Gastroesophageal sphincter (tissue), 4 donors: ENCODE results near the gene IFT122. TPM values are rescaled to one million over a fixed set of nuclear protein-coding genes. Genes with fewer than 3 reads are reported as not detected.

Source experiments
- ATAC-seq: fragments of 150-250 bp; one replicate; pipeline ENCODE4 v1.9.1; 2016; ENCODE audit warnings: mild to moderate bottlenecking, moderate library complexity
- H3K27ac ChIP-seq, 4 donors: fragments of 200-600 bp; sonication (generic) in 3 of 4; 1 replicate in 3 of 4; 2 replicates in 1 of 4; pipeline ENCODE4 v1.5.1; 2016 to 2019
- H3K27me3 ChIP-seq: fragments of 200-600 bp; sonication (generic); one replicate; pipeline ENCODE4 v1.5.1; 2019
- H3K36me3 ChIP-seq, 2 donors: fragments of 200-600 bp; sonication (generic); one replicate each; pipeline ENCODE4 v1.5.1; 2019; ENCODE audit warnings: control low read depth in 1 of 2
- H3K4me1 ChIP-seq, 3 donors: fragments of 200-600 bp; sonication (generic); 1 replicate in 2 of 3; 2 replicates in 1 of 3; pipeline ENCODE4 v1.5.1; 2016 to 2019; ENCODE audit warnings: control low read depth in 2 of 3
- H3K4me3 ChIP-seq, 2 donors: fragments of 200-600 bp; sonication (generic); one replicate each; pipeline ENCODE4 v1.5.1; 2019; ENCODE audit warnings: mild to moderate bottlenecking in 1 of 2, moderate library complexity in 1 of 2
- H3K9me3 ChIP-seq, 3 donors: fragments of 200-600 bp; sonication (generic); one replicate each; pipeline ENCODE4 v1.5.1; 2017 to 2019; ENCODE audit warnings: control low read depth in 2 of 3
- CTCF ChIP-seq, 4 experiments: fragments of 200-600 bp in 2 of 4; fragments of 450-650 bp in 2 of 4; sonication (generic) in 1 of 4; IDR thresholded peaks; one replicate each; pipeline ENCODE4 v1.5.1; 2017 to 2019; ENCODE audit warnings: antibody characterized with exemption in 4 of 4, mild to moderate bottlenecking in 2 of 4, moderate library complexity in 2 of 4
- EP300 ChIP-seq: sonication (generic); formaldehyde crosslinking; IDR thresholded peaks from one replicate; pipeline ENCODE4 v1.6.1; 2017; ENCODE audit warnings: antibody characterized with exemption, mild to moderate bottlenecking
- POLR2A ChIP-seq, 2 donors: fragments of 450-650 bp; IDR thresholded peaks; one replicate each; pipeline ENCODE4 v1.6.1; 2017; ENCODE audit warnings: antibody characterized with exemption in 2 of 2, mild to moderate bottlenecking in 2 of 2, moderate library complexity in 1 of 2
- POLR2AphosphoS5 ChIP-seq: sonication (generic); formaldehyde crosslinking; IDR thresholded peaks from one replicate; pipeline ENCODE4 v1.6.1; 2017; ENCODE audit warnings: antibody characterized with exemption
- WGBS, 2 donors: methylation state at CpG; one replicate each; pipeline ENCODE4 v1.1.5; 2018; ENCODE audit warnings: low coverage in 1 of 2; 5-methylcytosine and 5-hydroxymethylcytosine counted together
- total RNA-seq, 4 donors: library from RNA; depleted of rRNA; stranded (reverse); fragments of >200 nt; gene quantifications; one replicate each; pipeline ENCODE4 v1.1.0, GENCODE V29; 2016

The IFT122 gene
- total RNA-seq, 4 donors from 2014 or later: 18.1 to 38.3 (median 26.8) TPM

DNA sequence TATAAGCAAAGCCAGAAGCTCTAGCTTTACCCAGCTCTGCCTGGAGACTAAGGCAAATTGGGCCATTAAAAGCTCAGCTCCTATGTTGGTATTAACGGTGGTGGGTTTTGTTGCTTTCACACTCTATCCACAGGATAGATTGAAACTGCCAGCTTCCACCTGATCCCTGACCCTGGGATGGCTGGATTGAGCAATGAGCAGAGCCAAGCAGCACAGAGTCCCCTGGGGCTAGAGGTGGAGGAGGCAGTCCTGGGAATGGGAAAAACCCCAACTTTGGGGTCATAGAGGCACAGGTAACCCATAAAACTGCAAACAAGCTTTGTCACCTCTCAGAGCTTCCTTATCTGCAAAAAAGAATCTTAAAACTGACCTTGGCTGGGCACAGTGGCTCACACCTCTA lies 95.1 kb downstream of the IFT122 start:
- Histone ChIP-seq H3K9me3 (no peaks in the 10 kb centered on the region), H3K4me3 (no peak overlapping the region), H3K4me1 (peaks cover 0 to 2% (median 0%) of the 10 kb centered on the region in 3 donors), H3K27me3 (no peaks in the 10 kb centered on the region), H3K36me3 (no peaks in the 10 kb centered on the region), H3K27ac (no peak overlapping the region)
- no peak for ATAC-seq
- TF ChIP-seq EP300: no peak
- TF ChIP-seq CTCF (IDR thresholded peaks at IDR 0.05): no peak
- TF ChIP-seq POLR2A (IDR thresholded peaks at IDR 0.05): no peak
- TF ChIP-seq POLR2AphosphoS5: no peak
- WGBS, 2 donors: 83% methylated on average over 1 of the region's 1 CpG; no CpG with 5 or more reads in 1 of the 2 donors

GRCh38 chr3:129536374-129536667 lies 96.3 kb downstream of the IFT122 start:
- no peaks in the 10 kb centered on the region for H3K36me3 ChIP-seq
- H3K4me3 ChIP-seq: no peak overlapping the region
- H3K27me3 ChIP-seq: no peaks in the 10 kb centered on the region
- TF ChIP-seq POLR2AphosphoS5: no peak
- TF ChIP-seq CTCF (IDR thresholded peaks at IDR 0.05): no peak
- TF ChIP-seq POLR2A (IDR thresholded peaks at IDR 0.05): no peak
- TF ChIP-seq EP300: no peak
- no peaks in the 10 kb centered on the region for H3K4me1 ChIP-seq
- ATAC-seq: no peak
- no peaks in the 10 kb centered on the region for H3K9me3 ChIP-seq
- 80% methylated on average over 1 of the region's 2 CpGs; no CpG with 5 or more reads in 1 of the 2 donors for WGBS, 2 donors
- no peak overlapping the region for H3K27ac ChIP-seq

DNA sequence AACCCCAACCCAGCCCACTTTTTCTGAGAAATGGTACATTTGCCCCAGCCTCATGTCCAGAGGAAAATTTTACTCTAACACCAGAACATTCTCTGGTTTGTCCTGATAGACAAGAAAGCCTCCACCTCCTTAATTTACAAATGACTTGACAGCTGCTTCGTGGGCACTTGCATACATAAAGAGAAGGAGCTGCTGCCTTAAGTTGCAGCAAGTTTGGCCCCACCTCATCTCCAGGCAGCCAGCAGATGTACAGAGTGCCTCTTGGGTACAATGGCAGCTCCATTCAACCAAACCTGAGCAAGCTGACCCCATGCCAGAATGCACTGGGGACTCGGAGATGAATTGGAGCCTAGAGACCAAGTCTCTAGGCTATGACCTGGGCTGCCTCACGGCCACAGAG lies 96.8 kb downstream of the IFT122 start:
- H3K9me3 ChIP-seq: no peaks in the 10 kb centered on the region
- no peak for ATAC-seq
- WGBS, 2 donors: 63% methylated on average over 2 of the region's 3 CpGs; no CpG with 5 or more reads in 1 of the 2 donors

DNA sequence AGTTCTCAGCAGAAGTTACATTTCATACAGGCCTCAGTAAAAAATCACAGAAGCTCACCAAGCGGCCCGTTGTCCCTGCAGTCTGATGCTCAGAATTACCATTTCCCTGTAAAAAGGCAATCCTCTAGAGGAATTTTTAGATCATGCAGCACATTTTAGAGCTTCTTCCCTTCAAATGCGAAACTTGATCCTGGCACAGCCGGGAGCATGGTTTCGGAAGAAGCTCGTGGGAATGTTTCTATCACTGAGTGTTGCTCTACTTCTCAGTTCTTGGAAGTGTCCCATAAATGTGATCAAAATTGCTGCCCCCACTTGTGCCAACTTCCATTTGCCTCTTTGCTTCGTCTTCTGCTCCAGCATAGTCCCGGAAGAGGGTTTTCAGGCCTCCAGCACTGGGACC lies 99.2 kb downstream of the IFT122 start:
- Histone ChIP-seq H3K9me3 (no peaks in the 10 kb centered on the region), H3K4me3 (no peak overlapping the region), H3K36me3 (no peaks in the 10 kb centered on the region), H3K4me1 (no peaks in the 10 kb centered on the region), H3K27ac (no peak overlapping the region), H3K27me3 (no peaks in the 10 kb centered on the region)
- WGBS, 2 donors: 83 to 90% methylated on average over 2 to 8 of the region's 8 CpGs
- no peak for ATAC-seq
- TF ChIP-seq CTCF (IDR thresholded peaks at IDR 0.05) (no peak), POLR2A (IDR thresholded peaks at IDR 0.05) (no peak), EP300 (no peak), POLR2AphosphoS5 (no peak)

More for the DNA sequence above, 96.8 kb downstream of the IFT122 start:
- H3K27ac ChIP-seq: no peak overlapping the region
- no peaks in the 10 kb centered on the region for H3K4me1 ChIP-seq
- TF ChIP-seq POLR2AphosphoS5 (no peak), CTCF (IDR thresholded peaks at IDR 0.05) (no peak), EP300 (no peak), POLR2A (IDR thresholded peaks at IDR 0.05) (no peak)
- H3K36me3 ChIP-seq: no peaks in the 10 kb centered on the region
- no peak overlapping the region for H3K4me3 ChIP-seq
- no peaks in the 10 kb centered on the region for H3K27me3 ChIP-seq

- Histone ChIP-seq H3K9me3 (no peaks in the 10 kb centered on the region), H3K27me3 (no peaks in the 10 kb centered on the region), H3K4me1 (no peaks in the 10 kb centered on the region), H3K27ac (no peak overlapping the region), H3K4me3 (no peak overlapping the region), H3K36me3 (no peaks in the 10 kb centered on the region)
- WGBS, 2 donors: 74 to 87% methylated on average over 4 to 11 of the region's 11 CpGs
- TF ChIP-seq EP300 (no peak), CTCF (IDR thresholded peaks at IDR 0.05) (no peak), POLR2AphosphoS5 (no peak), POLR2A (IDR thresholded peaks at IDR 0.05) (no peak)
- no peak for ATAC-seq
These were observed 100.9 kb downstream of the IFT122 start for GRCh38 chr3:129540776-129541516.
